ENCODE measurements around the gene KLF6. TPM values are rescaled to one million over a fixed set of nuclear protein-coding genes. Genes with fewer than 3 reads are reported as not detected.
"Not testable (repeated sequence)": the region's sequence is repeated elsewhere in the genome, so short reads cannot be mapped to it uniquely, and the experiment has no call there.

KLF6 gene
- polyA plus RNA-seq, 4 donors = 45.6 to 65.0 (median 50.9) TPM

DNA sequence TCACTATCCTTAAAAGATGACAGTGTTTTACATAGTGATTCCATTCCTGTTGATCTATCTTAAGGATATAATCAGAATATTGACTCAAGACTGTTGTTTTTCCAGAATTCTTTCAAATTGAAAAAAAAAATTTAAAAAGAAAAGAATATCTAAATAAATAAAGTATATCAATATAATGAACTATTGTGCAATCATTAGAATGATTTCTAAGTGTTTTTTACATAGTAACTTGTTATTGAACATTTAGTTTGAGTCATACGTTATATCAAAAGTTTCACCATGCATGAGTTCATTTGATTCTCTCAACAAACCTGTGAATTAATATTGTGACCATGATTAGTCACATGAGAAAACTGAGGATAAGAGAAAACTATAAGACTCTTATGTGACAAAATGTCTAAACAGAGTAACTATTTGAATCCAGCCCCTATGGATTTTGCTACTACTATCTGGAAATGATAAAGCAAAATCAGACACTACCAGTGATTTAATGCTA lies 46.1 kb downstream of the KLF6 start:
- DNase-seq (ENCODE audit: low read depth in 4 of 4, low spot score in 3 of 4) = no peak

DNA sequence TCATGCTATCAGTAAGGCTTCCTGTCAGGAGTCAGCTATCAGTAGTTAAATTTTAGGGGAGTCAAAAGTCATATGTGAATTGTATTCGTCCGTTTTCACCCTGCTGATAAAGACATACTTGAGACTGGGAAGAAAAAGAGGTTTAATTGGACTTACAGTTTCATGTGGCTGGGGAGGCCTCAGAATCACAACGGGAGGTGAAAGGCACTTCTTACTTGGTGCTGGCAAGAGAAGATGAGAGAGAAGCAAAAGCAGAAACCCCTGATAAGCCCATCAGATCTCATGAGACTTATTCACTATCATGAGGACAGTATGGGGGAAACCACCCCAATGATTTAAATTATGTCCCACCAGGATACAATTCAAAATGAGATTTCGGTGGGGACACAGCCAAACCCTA lies 47.1 kb downstream of the KLF6 start:
- DNase-seq (ENCODE audit: low read depth in 4 of 4, low spot score in 3 of 4) = no peak

DNA sequence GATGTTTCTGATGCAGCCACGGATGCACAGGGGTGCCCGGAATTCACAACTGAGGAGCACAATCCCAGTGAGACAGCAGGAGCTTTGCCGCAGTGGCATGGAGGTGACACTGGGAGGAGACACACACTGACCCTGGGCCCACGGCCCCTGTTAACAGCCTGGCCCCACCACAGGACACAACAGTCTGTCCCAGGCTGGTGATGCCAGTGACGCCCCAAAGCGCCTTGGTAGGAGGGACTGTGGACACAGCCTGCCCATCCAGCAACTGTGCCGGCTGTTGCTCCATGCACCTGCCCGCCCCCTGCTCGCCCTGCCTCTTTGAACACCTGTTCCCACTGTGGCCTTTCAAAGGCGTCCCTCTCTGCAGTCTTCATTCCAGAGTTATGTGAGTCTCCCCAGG lies 49.8 kb downstream of the KLF6 start:
- DNase-seq (ENCODE audit: low read depth in 4 of 4, low spot score in 3 of 4) = no peak

DNA sequence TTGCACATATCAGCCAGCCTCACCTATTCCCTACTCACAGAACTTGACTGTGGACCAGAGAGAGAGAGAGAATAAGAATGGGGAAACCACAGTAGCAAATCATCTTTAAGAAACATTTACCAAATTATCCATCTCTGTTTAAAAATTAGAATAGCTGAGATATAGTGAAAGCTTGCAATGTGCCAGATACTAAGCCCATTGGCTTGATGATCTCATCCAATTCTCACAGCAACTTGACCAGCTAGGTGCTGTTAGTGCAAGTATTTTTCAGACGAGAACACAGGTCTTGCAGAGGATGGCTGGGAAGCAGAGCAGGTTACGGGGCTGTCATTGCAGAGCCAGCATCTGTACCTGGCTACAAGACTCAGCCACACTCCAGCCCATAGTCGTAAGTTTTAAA lies 50.9 kb downstream of the KLF6 start:
- DNase-seq (ENCODE audit: low read depth in 4 of 4, low spot score in 3 of 4) = no peak

DNA sequence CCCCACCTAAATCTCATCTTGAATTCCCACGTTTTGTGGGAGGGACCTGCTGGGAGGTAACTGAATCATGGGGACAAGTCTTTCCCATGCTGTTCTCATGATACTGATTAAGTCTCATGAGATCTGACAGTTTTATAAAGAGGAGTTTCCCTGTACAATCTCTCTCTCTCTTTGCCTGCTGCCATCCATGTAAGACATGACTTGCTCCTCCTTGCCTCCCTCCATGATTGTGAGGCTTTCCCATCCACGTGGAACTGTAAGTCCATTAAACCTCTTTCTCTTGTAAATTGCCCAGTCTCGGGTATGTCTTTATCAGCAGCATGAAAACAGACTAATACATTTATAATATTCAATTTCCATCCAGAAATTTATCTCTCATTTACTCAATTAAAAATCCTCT lies 52.8 kb downstream of the KLF6 start:
- not testable (repeated sequence) for DNase-seq (ENCODE audit: low read depth in 4 of 4, low spot score in 3 of 4)

DNA sequence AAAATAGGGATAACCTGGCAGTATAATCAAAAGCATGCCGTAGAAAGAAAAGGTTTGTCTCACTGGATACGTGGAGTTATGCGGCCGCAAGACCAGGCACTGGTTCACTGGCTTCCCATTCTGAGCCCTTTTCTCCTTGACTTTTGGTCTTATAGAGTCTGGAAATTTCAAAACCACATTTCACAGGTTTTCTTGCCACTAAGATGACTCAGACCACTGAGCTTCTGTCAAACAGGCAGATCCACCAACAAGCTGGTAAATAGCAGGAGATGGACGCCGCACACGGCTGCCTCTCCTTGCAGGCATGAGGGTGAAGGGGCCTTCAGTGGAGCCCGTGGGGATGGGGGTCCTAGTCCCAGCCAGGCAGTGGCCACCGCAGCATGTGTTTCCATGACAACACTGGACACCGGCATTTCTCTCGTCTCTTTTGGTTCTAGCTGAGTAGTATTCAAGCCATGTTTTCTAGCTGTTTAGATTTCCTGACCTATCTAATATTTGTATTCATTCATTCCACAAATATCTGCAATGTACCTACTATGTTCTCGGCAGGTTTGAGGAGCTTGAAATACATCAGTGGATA lies 55.5 kb downstream of the KLF6 start:
- no peak for DNase-seq (ENCODE audit: low read depth in 4 of 4, low spot score in 3 of 4)

DNA sequence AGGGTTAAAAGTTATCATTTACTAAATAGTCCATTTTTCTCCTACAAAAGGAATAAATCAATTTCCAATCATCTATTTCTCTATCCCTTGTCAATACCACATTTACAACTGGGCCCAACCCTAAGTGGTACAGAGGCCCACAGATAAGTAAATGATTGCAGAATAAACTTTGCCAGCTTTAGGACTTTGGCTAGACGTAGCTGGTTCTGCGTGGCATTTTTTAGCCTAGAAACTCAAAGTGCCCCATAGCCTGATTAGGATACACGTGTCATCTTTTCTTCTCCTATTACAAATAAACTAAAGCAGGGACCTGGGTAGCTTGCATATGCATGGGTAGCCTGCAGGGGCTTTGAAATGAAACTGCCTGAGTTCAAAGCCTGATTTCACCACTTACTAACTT lies 56.4 kb downstream of the KLF6 start:
- no peak for DNase-seq (ENCODE audit: low read depth in 4 of 4, low spot score in 3 of 4)

DNA sequence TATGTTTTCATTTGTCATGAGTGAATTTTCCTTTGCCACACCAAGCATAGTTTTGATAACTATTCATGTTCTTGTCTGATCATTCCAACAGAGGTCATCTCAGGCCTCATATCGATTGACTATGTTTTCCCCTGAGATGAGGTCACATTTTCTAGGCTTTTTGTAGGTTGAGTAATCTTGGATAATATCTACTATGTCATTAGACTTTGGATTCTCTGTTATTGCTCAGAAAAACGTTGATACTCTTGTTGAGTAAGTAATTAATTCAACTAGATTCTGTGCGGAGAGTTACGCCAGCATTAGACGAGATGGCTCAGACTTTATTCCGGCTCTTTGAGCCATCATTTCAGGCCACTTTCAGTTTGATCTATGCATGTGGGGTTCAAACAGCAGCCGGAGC lies 57.7 kb downstream of the KLF6 start:
- DNase-seq (ENCODE audit: low read depth in 4 of 4, low spot score in 3 of 4) = no peak
